BJ (cell line): ENCODE measurements around the gene GALNT13. TPM values are rescaled to one million over a fixed set of nuclear protein-coding genes. Genes with fewer than 3 reads are reported as not detected.

Experiments
- CTCF ChIA-PET: fragments of 350-600 bp; formaldehyde crosslinking; extraction: SDS; loops from one replicate; lab custom pipeline; 2021; ENCODE audit warnings: antibody characterized with exemption, inconsistent platforms; lab: Yijun Ruan, JAX
- POLR2A ChIA-PET: fragments of 300-600 bp; sonication (Branson Sonifier 250); formaldehyde crosslinking; extraction: SDS; loops from one replicate; lab custom pipeline; 2021; ENCODE audit warnings: antibody characterized with exemption; lab: Charles Lee
- DNase-seq: peaks from one replicate; pipeline ENCODE4 v3.0.0-alpha.2; 2011; ENCODE audit warnings: low read depth
- H3K27me3 ChIP-seq: 2 replicates; pipeline ENCODE4 v1.6.0; 2011; ENCODE audit warnings: low read length; ENCODE audit not compliant: control insufficient read depth, insufficient read depth
- H3K36me3 ChIP-seq: 2 replicates; pipeline ENCODE4 v1.5.1; 2011; ENCODE audit warnings: low read length; ENCODE audit not compliant: control insufficient read depth, insufficient read depth
- H3K4me3 ChIP-seq: 2 replicates; pipeline ENCODE4 v1.5.1; 2011; ENCODE audit warnings: low read depth, mild to moderate bottlenecking, control low read depth, low read length
- CTCF ChIP-seq: IDR thresholded peaks from 2 replicates; pipeline ENCODE4 v1.5.1; 2011; ENCODE audit warnings: low read depth, mild to moderate bottlenecking, control low read depth, inconsistent platforms, low read length, moderate library complexity; ENCODE audit not compliant: insufficient read depth
- polyA plus RNA-seq: library from polyadenylated mRNA; depleted of rRNA; stranded (reverse); fragments of >200 nt; gene quantifications from 2 replicates; pipeline ENCODE4 v1.2.3, GENCODE V29; 2011

The GALNT13 gene
- polyA plus RNA-seq, 1 experiment: not detected

GRCh38 chr2:154261473-154262027, 389.8 kb downstream of the GALNT13 start:
- Histone ChIP-seq H3K27me3 (no peaks in the 10 kb centered on the region), H3K36me3 (no peaks in the 10 kb centered on the region), H3K4me3 (no peak overlapping the region)
- TF ChIP-seq CTCF: no peak
- DNase-seq: no peak
- CTCF ChIA-PET: no interaction called here
- POLR2A ChIA-PET: no interaction called here

GRCh38 chr2:154263206-154263605, 391.5 kb downstream of the GALNT13 start:
- no peak for TF ChIP-seq CTCF
- no peak overlapping the region for H3K4me3 ChIP-seq
- CTCF ChIA-PET: no interaction called here
- H3K36me3 ChIP-seq: no peaks in the 10 kb centered on the region
- POLR2A ChIA-PET: no interaction called here
- no peak for DNase-seq
- no peaks in the 10 kb centered on the region for H3K27me3 ChIP-seq

- CTCF ChIA-PET: no interaction called here
- POLR2A ChIA-PET: no interaction called here
- H3K36me3 ChIP-seq: no peaks in the 10 kb centered on the region
- no peak for TF ChIP-seq CTCF
- DNase-seq: no peak
- no peak overlapping the region for H3K4me3 ChIP-seq
- H3K27me3 ChIP-seq: no peaks in the 10 kb centered on the region
These were observed 392.3 kb downstream of the GALNT13 start for GRCh38 chr2:154264024-154264423.

GRCh38 chr2:154267983-154268382, 396.3 kb downstream of the GALNT13 start:
- no peak overlapping the region for H3K4me3 ChIP-seq
- H3K27me3 ChIP-seq: no peaks in the 10 kb centered on the region
- POLR2A ChIA-PET: no interaction called here
- no peak for DNase-seq
- TF ChIP-seq CTCF: no peak
- no peaks in the 10 kb centered on the region for H3K36me3 ChIP-seq
- CTCF ChIA-PET: no interaction called here

GRCh38 chr2:154280543-154280942, 408.8 kb downstream of the GALNT13 start:
- POLR2A ChIA-PET: no interaction called here
- TF ChIP-seq CTCF: no peak

More at GRCh38 chr2:154280543-154280942, 408.8 kb downstream of the GALNT13 start:
- no peak for DNase-seq
- no peaks in the 10 kb centered on the region for H3K36me3 ChIP-seq
- no peaks in the 10 kb centered on the region for H3K27me3 ChIP-seq
- H3K4me3 ChIP-seq: no peak overlapping the region
- CTCF ChIA-PET: no interaction called here
